H9 (cell line): ENCODE measurements around the gene ZNF638. TPM values are rescaled to one million over a fixed set of nuclear protein-coding genes. Genes with fewer than 3 reads are reported as not detected.

Experiments used
- DNase-seq: peaks from one replicate; pipeline ENCODE4 v3.0.0-alpha.2; 2017
- H2AFZ ChIP-seq: one replicate; pipeline ENCODE4 v1.6.1; 2013; ENCODE audit warnings: mild to moderate bottlenecking, low read length, control low read depth, moderate library complexity
- H2AK5ac ChIP-seq: 2 replicates; pipeline ENCODE4 v1.6.1; 2013; ENCODE audit warnings: low read length, control low read depth, mixed read lengths; ENCODE audit not compliant: insufficient read length
- H2BK120ac ChIP-seq: one replicate; pipeline ENCODE4 v1.6.1; 2013; ENCODE audit warnings: low read depth, mild to moderate bottlenecking, low read length, control low read depth, inconsistent platforms; ENCODE audit not compliant: poor library complexity, severe bottlenecking
- H2BK12ac ChIP-seq: 2 replicates; pipeline ENCODE4 v1.6.1; 2013; ENCODE audit warnings: low read length, control low read depth, mixed read lengths, low read depth; ENCODE audit not compliant: insufficient read length
- H2BK15ac ChIP-seq: 2 replicates; pipeline ENCODE4 v1.6.1; 2013; ENCODE audit warnings: low read depth, low read length, control low read depth
- H2BK20ac ChIP-seq: one replicate; pipeline ENCODE4 v1.6.1; 2013; ENCODE audit warnings: low read depth, mild to moderate bottlenecking, low read length, control low read depth, inconsistent platforms; ENCODE audit not compliant: poor library complexity, severe bottlenecking
- H2BK5ac ChIP-seq: 2 replicates; pipeline ENCODE4 v1.6.1; 2013; ENCODE audit warnings: low read length, control low read depth, mixed read lengths; ENCODE audit not compliant: insufficient read length
- H3K14ac ChIP-seq: 2 replicates; pipeline ENCODE4 v1.6.1; 2013; ENCODE audit warnings: low read length, control low read depth; ENCODE audit not compliant: insufficient read depth
- H3K18ac ChIP-seq: 2 replicates; pipeline ENCODE4 v1.6.1; 2013; ENCODE audit warnings: low read depth, mild to moderate bottlenecking, mixed read lengths, low read length, control low read depth; ENCODE audit not compliant: insufficient read length
- H3K23ac ChIP-seq: 2 replicates; pipeline ENCODE4 v1.6.1; 2013; ENCODE audit warnings: low read length, control low read depth, mixed read lengths, low read depth; ENCODE audit not compliant: insufficient read length
- H3K23me2 ChIP-seq: 2 replicates; pipeline ENCODE4 v1.6.1; 2013; ENCODE audit warnings: low read depth, mild to moderate bottlenecking, mixed read lengths, low read length, control low read depth; ENCODE audit not compliant: insufficient read length, poor library complexity, severe bottlenecking
- H3K27ac ChIP-seq: 2 replicates; pipeline ENCODE4 v1.5.1; 2013; ENCODE audit warnings: low read length, control low read depth, mixed read lengths, low read depth; ENCODE audit not compliant: insufficient read length
- H3K27me3 ChIP-seq: 2 replicates; pipeline ENCODE4 v1.6.1; 2013; ENCODE audit warnings: low read length, control low read depth, inconsistent platforms; ENCODE audit not compliant: insufficient read depth
- H3K4ac ChIP-seq: 2 replicates; pipeline ENCODE4 v1.6.1; 2013; ENCODE audit warnings: low read depth, mild to moderate bottlenecking, control low read depth, inconsistent platforms, low read length, moderate library complexity
- H3K4me1 ChIP-seq: 2 replicates; pipeline ENCODE4 v1.6.1; 2013; ENCODE audit warnings: low read length, control low read depth, inconsistent platforms; ENCODE audit not compliant: insufficient read depth
- H3K4me2 ChIP-seq: 2 replicates; pipeline ENCODE4 v1.6.1; 2013; ENCODE audit warnings: low read length, control low read depth, mixed read lengths; ENCODE audit not compliant: insufficient read length, insufficient read depth
- H3K56ac ChIP-seq: 2 replicates; pipeline ENCODE4 v1.6.1; 2013; ENCODE audit warnings: low read depth, mild to moderate bottlenecking, mixed read lengths, low read length, control low read depth; ENCODE audit not compliant: insufficient read length
- H3K79me1 ChIP-seq: 2 replicates; pipeline ENCODE4 v1.6.1; 2013; ENCODE audit warnings: low read depth, mild to moderate bottlenecking, moderate library complexity, low read length, control low read depth, inconsistent platforms; ENCODE audit not compliant: insufficient read depth, poor library complexity, severe bottlenecking
- H3K79me2 ChIP-seq: 2 replicates; pipeline ENCODE4 v1.6.1; 2013; ENCODE audit warnings: low read length, control low read depth, inconsistent platforms; ENCODE audit not compliant: insufficient read depth
- H3K9ac ChIP-seq: 2 replicates; pipeline ENCODE4 v1.6.1; 2013; ENCODE audit warnings: low read length, control low read depth, mixed read lengths; ENCODE audit not compliant: insufficient read length; ENCODE audit errors: extremely low read depth
- H3K9me3 ChIP-seq: one replicate; pipeline ENCODE4 v1.6.1; 2013; ENCODE audit warnings: low read depth, low read length, inconsistent platforms; ENCODE audit not compliant: control insufficient read depth
- H3T11ph ChIP-seq: one replicate; pipeline ENCODE4 v1.6.1; 2013; ENCODE audit warnings: mild to moderate bottlenecking, low read length, control low read depth, inconsistent platforms
- H4K20me1 ChIP-seq: one replicate; pipeline ENCODE4 v1.6.1; 2013; ENCODE audit not compliant: control insufficient read depth, insufficient read length, insufficient read depth
- H4K5ac ChIP-seq: 2 replicates; pipeline ENCODE4 v1.6.1; 2013; ENCODE audit warnings: low read depth, mild to moderate bottlenecking, mixed read lengths, low read length, control low read depth; ENCODE audit not compliant: insufficient read length
- H4K8ac ChIP-seq: replicated peaks from 2 replicates; pipeline ENCODE4 v1.6.1; 2013; ENCODE audit warnings: low read length, control low read depth, mixed read lengths, low read depth; ENCODE audit not compliant: insufficient read length
- H4K91ac ChIP-seq: 2 replicates; pipeline ENCODE4 v1.6.1; 2013; ENCODE audit warnings: low read depth, mild to moderate bottlenecking, moderate library complexity, mixed read lengths, low read length, control low read depth; ENCODE audit not compliant: insufficient read length
- H3K27ac Mint-ChIP-seq, 3 experiments: 2 replicates in 2 of 3; 3 replicates in 1 of 3; pipeline ENCODE4 v1.8.0; 2020 to 2021; ENCODE audit warnings: mixed read lengths in 3 of 3, mild to moderate bottlenecking in 1 of 3, moderate library complexity in 1 of 3
- H3K27me3 Mint-ChIP-seq: 2 replicates; pipeline ENCODE4 v1.8.0; 2021; ENCODE audit warnings: low read depth, mild to moderate bottlenecking, moderate library complexity, mixed read lengths
- H3K36me3 Mint-ChIP-seq, 3 experiments: 2 replicates in 2 of 3; 3 replicates in 1 of 3; pipeline ENCODE4 v1.8.0; 2020 to 2021; ENCODE audit warnings: low read depth in 3 of 3, mixed read lengths in 3 of 3; ENCODE audit not compliant: insufficient read depth in 1 of 3
- H3K4me1 Mint-ChIP-seq, 2 experiments: 2 replicates each; pipeline ENCODE4 v1.8.0; 2020; ENCODE audit warnings: mixed read lengths in 2 of 2
- H3K4me3 Mint-ChIP-seq, 2 experiments: 2 replicates in 1 of 2; 3 replicates in 1 of 2; pipeline ENCODE4 v1.8.0; 2020 to 2021; ENCODE audit warnings: mild to moderate bottlenecking in 2 of 2, mixed read lengths in 2 of 2, moderate library complexity in 1 of 2
- H3K9me3 Mint-ChIP-seq, 2 experiments: 2 replicates in 1 of 2; 3 replicates in 1 of 2; pipeline ENCODE4 v1.8.0; 2020; ENCODE audit warnings: mild to moderate bottlenecking in 2 of 2, mixed read lengths in 2 of 2, moderate library complexity in 1 of 2
- CTCF ChIP-seq: fragments of 200-600 bp; sonication (generic); conservative IDR thresholded peaks from 3 replicates; pipeline ENCODE4 v1.8.0; 2021; ENCODE audit warnings: antibody characterized with exemption, mild to moderate bottlenecking
- WGBS: extraction: QIAGEN DNeasy Blood & Tissue Kit; methylation state at CpG from one replicate; pipeline ENCODE4 v1.1.7; 2013; ENCODE audit warnings: missing lambda C conversion rate, low lambda C conversion rate, mixed read lengths; ENCODE audit not compliant: insufficient read length; ENCODE audit errors: extremely low coverage; 5-methylcytosine and 5-hydroxymethylcytosine counted together
- total RNA-seq: library from RNA; stranded (reverse); gene quantifications from 2 replicates; pipeline ENCODE4 v1.2.1, GENCODE V29; 2021

Gene ZNF638
- total RNA-seq, 1 experiment from 2014 or later = 146 TPM

- Histone ChIP-seq H2BK12ac (no peak overlapping the region), H4K91ac (no peak overlapping the region), H2BK20ac (no peak overlapping the region), H3K14ac (no peak overlapping the region), H4K8ac (no peak overlapping the region), H4K20me1 (no peaks in the 10 kb centered on the region), H3K23ac (no peak overlapping the region), H3K18ac (no peak overlapping the region), H3K79me2 (peaks cover 2% of the 10 kb centered on the region; the same call in 1 of the 2 replicates), H2AFZ (no peak overlapping the region), H3K9ac (no peak overlapping the region), H3K4me1 (no peaks in the 10 kb centered on the region; the same call in 1 of the 2 replicates), H2BK15ac (no peak overlapping the region), H3T11ph (no peak overlapping the region), H3K4ac (no peak overlapping the region), H3K56ac (no peak overlapping the region), H3K4me2 (no peak overlapping the region), H3K27me3 (no peaks in the 10 kb centered on the region), H2BK120ac (no peak overlapping the region), H2BK5ac (no peak overlapping the region), H2AK5ac (no peak overlapping the region), H3K23me2 (no peaks in the 10 kb centered on the region), H3K9me3 (no peaks in the 10 kb centered on the region), H4K5ac (no peak overlapping the region), H3K27ac (no peak overlapping the region), H3K79me1 (no peaks in the 10 kb centered on the region)
- WGBS = no CpG with 5 or more reads among the region's 3 CpGs
- Mint-ChIP-seq H3K4me1 (peaks cover 0 to 10% of the 10 kb centered on the region in 2 experiments; a peak in 1 of 4 replicates), H3K27me3 (no peaks in the 10 kb centered on the region), H3K36me3 (peaks cover 0 to 12% (median under 1%) of the 10 kb centered on the region in 3 experiments; a peak in 6 of 7 replicates), H3K4me3 (no peak overlapping the region), H3K9me3 (peaks cover 4 to 5% of the 10 kb centered on the region in 2 experiments; a peak in 3 of 5 replicates), H3K27ac (no peak overlapping the region)
- no peak for TF ChIP-seq CTCF
- no peak for DNase-seq
Measured at GRCh38 chr2:71326968-71327367, 4.6 kb upstream of the ZNF638 start.
